Calu3 (cell line): Measurements from ENCODE around the gene TNKS1BP1. TPM values are rescaled to one million over a fixed set of nuclear protein-coding genes. Genes with fewer than 3 reads are reported as not detected.
"Not testable (repeated sequence)": the region's sequence is repeated elsewhere in the genome, so short reads cannot be mapped to it uniquely, and the experiment has no call there.

ENCODE experiments used
- BruUV-seq: library from RNA; stranded (reverse); fragments of 400-500 nt; replicated peaks from 2 replicates; lab custom pipeline; 2021; lab: Mats Ljungman, UMichigan
- CTCF ChIA-PET: fragments of 300-600 bp; sonication (Branson Sonifier 250); formaldehyde crosslinking; loops from one replicate; lab custom pipeline; 2022; ENCODE audit warnings: antibody characterized with exemption; lab: Charles Lee
- DNase-seq: peaks from one replicate; pipeline ENCODE4 v3.0.0; 2022
- H3K27ac Mint-ChIP-seq: one replicate; pipeline ENCODE4 v1.8.0; 2022; ENCODE audit warnings: mixed read lengths; ENCODE audit not compliant: unreplicated experiment
- H3K27me3 Mint-ChIP-seq: one replicate; pipeline ENCODE4 v1.8.0; 2022; ENCODE audit warnings: mixed read lengths; ENCODE audit not compliant: unreplicated experiment
- H3K36me3 Mint-ChIP-seq: one replicate; pipeline ENCODE4 v1.8.0; 2022; ENCODE audit warnings: mild to moderate bottlenecking, moderate library complexity, mixed read lengths; ENCODE audit not compliant: insufficient read depth, unreplicated experiment
- H3K4me1 Mint-ChIP-seq: one replicate; pipeline ENCODE4 v1.8.0; 2022; ENCODE audit warnings: mild to moderate bottlenecking, low read depth, mixed read lengths; ENCODE audit not compliant: unreplicated experiment
- H3K4me3 Mint-ChIP-seq: one replicate; pipeline ENCODE4 v1.8.0; 2022; ENCODE audit warnings: mild to moderate bottlenecking, low read depth, moderate library complexity, mixed read lengths; ENCODE audit not compliant: unreplicated experiment
- H3K9me3 Mint-ChIP-seq: one replicate; pipeline ENCODE4 v1.8.0; 2022; ENCODE audit warnings: low read depth, mixed read lengths; ENCODE audit not compliant: unreplicated experiment
- CTCF ChIP-seq: fragments of 200-600 bp; IDR thresholded peaks from one replicate; pipeline ENCODE4 v1.8.0; 2022; ENCODE audit warnings: antibody characterized with exemption; ENCODE audit not compliant: unreplicated experiment
- intact Hi-C: fragments of 100-400 bp; cut with micrococcal nuclease; formaldehyde crosslinking; loops from one replicate; pipeline ENCODE4 v1.10.0; 2022; ENCODE audit not compliant: unreplicated experiment
- total RNA-seq: library from RNA; stranded (reverse); gene quantifications from 2 replicates; pipeline ENCODE4 v1.2.3, GENCODE V29; 2022

TNKS1BP1 gene
- total RNA-seq, 1 experiment from 2014 or later, result 151 TPM

GRCh38 chr11:57288771-57289579, 35.8 kb downstream of the TNKS1BP1 start:
- intact Hi-C loops, result no loop called here
- Mint-ChIP-seq H3K4me1 (peaks cover 23% of the 10 kb centered on the region), H3K36me3 (peaks cover 5% of the 10 kb centered on the region), H3K9me3 (peaks cover 3% of the 10 kb centered on the region), H3K4me3 (no peak overlapping the region), H3K27me3 (no peaks in the 10 kb centered on the region), H3K27ac (no peak overlapping the region)
- TF ChIP-seq CTCF, result no peak
- DNase-seq, result no peak
- CTCF ChIA-PET, result interaction anchor here (1.0 to 1.4 kb wide), 3 partner anchors 11 to 33 kb away, joined by 3 to 5 read pairs (median 3); no protein-coding TSS in a partner anchor
- no TSS peak for BruUV-seq

DNA sequence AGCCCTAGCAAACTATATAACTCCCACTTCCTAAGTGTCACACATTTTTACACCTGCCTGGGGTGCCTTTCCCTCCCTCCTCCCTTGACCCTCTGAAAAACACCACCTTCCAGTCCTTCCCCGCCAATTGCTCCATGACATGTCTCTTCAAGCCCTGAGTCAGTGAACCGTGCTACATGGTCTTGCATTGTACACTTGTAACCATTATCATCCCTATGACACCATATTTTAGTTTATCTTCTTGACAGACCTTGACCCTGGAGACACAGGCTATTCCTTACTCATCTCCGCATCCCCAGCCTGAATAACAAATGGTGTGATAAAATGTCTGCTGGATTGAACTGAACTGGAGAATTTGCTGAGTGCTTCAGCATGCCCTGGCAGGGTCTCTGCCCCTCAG, 36.9 kb downstream of the TNKS1BP1 start:
- Mint-ChIP-seq H3K27ac (no peak overlapping the region), H3K4me3 (no peak overlapping the region), H3K4me1 (peaks cover 31% of the 10 kb centered on the region), H3K36me3 (peaks cover 5% of the 10 kb centered on the region), H3K9me3 (peaks cover 4% of the 10 kb centered on the region), H3K27me3 (no peaks in the 10 kb centered on the region)
- CTCF ChIA-PET, result no interaction called here
- BruUV-seq, result no TSS peak
- intact Hi-C loops, result no loop called here
- no peak for TF ChIP-seq CTCF
- no peak for DNase-seq

DNA sequence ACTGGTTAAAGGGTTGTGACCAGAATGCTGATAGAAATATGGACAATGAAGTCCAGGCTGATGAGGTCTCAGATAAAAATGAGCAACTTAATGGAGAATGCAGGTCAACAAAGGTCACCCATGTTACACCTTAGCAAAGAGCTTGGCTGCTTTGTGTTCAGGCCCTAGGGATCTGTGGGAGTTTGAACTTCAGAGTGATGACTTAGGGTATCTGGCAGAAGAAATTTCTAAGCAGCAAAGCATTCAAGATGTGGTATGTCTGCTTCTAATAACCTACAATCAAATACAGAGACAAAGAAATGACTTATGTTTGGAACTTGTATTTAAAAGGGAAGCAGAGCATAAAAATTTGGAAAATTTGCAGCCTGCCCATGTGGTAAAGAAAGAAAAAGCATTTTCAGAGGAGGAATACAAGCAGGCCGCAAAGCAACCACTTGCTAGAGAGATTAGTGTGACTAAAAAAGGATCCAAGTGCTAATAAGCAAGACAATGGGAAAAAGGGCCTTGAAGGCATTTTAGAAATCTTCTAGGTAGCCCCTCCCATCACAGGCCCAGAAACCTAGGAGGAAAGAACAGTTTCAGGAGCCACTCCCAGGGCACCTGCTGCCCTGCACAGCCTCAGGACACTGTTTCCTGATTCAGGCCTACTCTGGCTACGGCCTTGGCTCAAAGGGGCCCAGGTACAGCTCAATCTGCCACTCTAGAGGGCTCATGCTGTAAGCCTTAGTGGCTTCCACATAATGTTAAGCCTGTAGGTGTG, 41.3 kb downstream of the TNKS1BP1 start:
- Mint-ChIP-seq H3K9me3 (peaks cover 15% of the 10 kb centered on the region), H3K4me1 (peaks cover 38% of the 10 kb centered on the region)

DNA sequence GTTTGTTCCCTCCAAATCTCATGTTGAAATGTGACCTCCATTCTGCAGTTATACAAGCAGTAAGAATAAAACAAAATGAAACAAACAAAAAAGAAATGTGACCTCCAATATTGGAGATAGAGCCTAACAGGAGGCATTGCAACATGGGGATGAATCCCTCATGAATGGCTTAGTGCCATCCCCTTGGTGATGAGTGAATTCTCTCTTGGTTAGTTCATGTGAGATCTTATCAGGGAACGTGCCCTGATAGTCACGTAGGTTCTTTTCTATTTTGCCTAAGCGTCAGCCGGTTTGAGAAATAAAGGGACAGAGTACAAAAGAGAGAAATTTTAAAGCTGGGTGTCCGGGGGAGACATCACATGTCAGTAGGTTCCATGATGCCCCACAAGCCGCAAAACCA, 43.2 kb downstream of the TNKS1BP1 start:
- H3K27ac Mint-ChIP-seq, DNase-seq, H3K27me3 Mint-ChIP-seq, BruUV-seq, H3K4me3 Mint-ChIP-seq, intact Hi-C loops, CTCF ChIA-PET: not testable (repeated sequence)
- H3K9me3 Mint-ChIP-seq, result peaks cover 15% of the 10 kb centered on the region
- H3K4me1 Mint-ChIP-seq, result peaks cover 51% of the 10 kb centered on the region
- peaks cover 13% of the 10 kb centered on the region for H3K36me3 Mint-ChIP-seq

More for the DNA sequence above, 41.3 kb downstream of the TNKS1BP1 start:
- Mint-ChIP-seq H3K4me3 (no peak overlapping the region), H3K36me3 (peaks cover 3% of the 10 kb centered on the region), H3K27ac (no peak overlapping the region), H3K27me3 (no peaks in the 10 kb centered on the region)
- no TSS peak for BruUV-seq
- no peak for DNase-seq
- intact Hi-C loops, result no loop called here
- no peak for TF ChIP-seq CTCF
- CTCF ChIA-PET, result no interaction called here
